Superior temporal gyrus (tissue), 1 donor: ENCODE measurements around the gene EDN2.

ENCODE experiments used
- DNase-seq: peaks from one replicate; pipeline ENCODE4 v3.0.0-alpha.2; 2016; ENCODE audit errors: extremely low spot score

The EDN2 gene

GRCh38 chr1:41438711-41439110 lies 45.8 kb downstream of the EDN2 start:
- no peak for DNase-seq

DNA sequence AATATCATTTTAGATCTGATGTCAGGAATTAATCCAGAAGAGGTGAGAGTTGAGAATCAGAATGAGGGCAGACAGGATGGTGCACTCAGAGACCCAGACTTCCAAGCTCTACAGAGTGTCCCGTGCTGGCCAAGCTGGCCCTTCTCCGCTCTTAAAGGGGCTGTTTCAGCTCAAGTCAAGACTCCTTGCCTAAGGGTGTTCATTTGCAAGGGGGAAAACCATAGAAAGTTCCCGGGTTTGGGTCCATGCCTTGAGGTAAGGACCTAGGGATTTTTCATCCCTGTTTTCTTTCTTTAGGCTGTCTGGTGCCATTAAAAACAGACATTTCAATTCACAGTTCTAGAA lies 47.5 kb downstream of the EDN2 start:
- DNase-seq = no peak

DNA sequence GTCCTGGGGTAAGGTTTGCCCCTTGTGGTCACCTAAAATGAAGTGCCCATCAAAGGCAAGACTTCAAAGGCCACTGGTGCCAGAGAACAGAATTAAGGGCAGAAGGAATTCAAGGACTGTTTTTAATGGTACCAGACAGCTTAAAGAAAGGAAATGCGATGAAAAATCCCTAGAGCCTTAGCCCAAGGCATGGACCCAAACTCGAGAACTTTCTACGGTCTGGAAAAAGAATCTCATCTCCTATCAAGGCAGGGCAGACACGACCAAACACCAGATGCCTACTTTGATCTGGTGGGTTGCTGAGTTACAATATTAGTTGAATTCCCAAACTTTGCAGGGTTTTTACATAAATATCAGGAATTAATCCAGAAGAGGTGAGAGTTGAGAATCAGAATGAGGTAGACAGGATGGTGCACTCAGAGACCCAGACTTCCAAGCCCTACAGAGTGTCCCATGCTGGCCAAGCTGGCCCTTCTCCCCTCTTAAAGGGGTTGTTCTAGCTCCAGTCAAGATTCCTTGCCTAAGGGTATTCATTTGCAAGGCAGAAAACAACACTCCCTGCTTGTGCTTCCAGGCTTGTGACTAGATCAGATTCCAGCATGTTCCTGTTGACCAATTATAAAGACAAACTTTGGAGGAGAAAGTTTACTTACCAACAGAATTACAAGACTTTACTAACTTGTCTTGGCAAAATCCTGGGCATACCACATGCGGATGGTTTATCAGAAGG lies 48.0 kb downstream of the EDN2 start:
- no peak for DNase-seq

- DNase-seq = no peak
These were observed 48.8 kb downstream of the EDN2 start for GRCh38 chr1:41435570-41436178.

DNA sequence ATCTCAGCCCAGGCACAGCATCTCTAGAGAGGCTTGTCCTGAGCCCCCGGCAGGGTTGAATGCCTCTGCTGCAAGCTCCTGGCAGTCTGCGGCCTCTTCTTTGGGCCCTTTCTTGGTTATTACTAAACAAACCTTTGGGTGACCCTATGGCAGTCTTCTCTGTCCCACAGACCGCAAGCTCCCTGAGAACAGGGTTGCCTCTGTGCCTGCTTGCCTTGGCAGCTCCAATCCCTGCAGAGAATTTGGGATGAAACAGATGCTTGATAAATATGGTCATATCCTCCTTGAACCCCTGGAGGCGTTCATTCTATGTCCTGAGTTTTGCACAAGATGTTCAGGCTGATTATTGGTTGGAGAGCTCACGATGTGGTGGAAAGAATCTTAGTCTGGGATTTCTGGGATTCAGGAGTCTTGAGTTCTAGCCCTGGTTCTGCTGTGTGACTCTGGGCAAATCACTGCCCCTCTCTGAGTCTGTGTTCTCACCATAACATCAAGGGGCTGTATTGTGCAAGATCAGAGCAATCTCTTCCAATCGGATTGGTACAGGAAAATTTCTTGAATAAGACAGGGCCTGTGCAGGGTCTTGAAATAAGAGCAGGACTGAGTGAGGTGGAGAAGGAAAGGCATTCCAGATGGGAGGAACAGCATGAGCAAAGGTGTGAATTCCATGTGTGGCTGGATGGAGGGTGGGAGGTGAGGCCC lies 49.6 kb downstream of the EDN2 start:
- DNase-seq = no peak

GRCh38 chr1:41434306-41434705 lies 50.2 kb downstream of the EDN2 start:
- DNase-seq = no peak

GRCh38 chr1:41433501-41433900 lies 51.0 kb downstream of the EDN2 start:
- no peak for DNase-seq

GRCh38 chr1:41432481-41433280 lies 51.8 kb downstream of the EDN2 start:
- DNase-seq = peak; percentile 82

GRCh38 chr1:41431490-41432350 lies 52.8 kb downstream of the EDN2 start:
- no peak for DNase-seq

DNA sequence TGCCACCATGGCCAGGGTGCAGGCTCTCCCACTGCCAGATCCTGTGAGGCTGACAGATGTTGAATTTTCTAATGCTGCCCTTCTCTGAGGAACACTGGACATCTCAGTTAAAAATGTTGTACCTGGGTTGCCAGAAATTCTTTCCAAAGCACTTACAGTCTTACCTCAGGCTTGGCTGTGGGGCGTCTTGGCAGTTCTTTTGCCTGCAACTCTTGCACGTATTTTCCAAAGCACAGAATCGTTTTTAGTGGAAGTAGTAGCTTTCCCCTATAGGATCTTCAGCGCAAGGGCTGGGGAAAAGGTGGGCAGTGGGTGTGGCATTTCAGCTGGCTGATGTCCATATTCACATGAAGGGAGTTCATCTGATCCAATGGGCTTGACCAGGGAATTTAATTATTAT lies 53.9 kb downstream of the EDN2 start:
- no peak for DNase-seq

- DNase-seq = no peak
These were observed 54.4 kb downstream of the EDN2 start for GRCh38 chr1:41430069-41430468.

- no peak for DNase-seq
These were observed 54.8 kb downstream of the EDN2 start for GRCh38 chr1:41429641-41430035.
